GM19397 (cell line): ENCODE data around the gene L3MBTL4.

Experiments used
- ATAC-seq: cut with Tn5 transposase; IDR thresholded peaks from one replicate; pipeline ENCODE4 v1.9.1; 2021; ENCODE audit warnings: mild to moderate bottlenecking, moderate library complexity; ENCODE audit not compliant: unreplicated experiment

Gene L3MBTL4

GRCh38 chr18:6257950-6258349 lies 156.8 kb downstream of the L3MBTL4 start:
- ATAC-seq, result no peak

GRCh38 chr18:6256521-6256920 lies 158.2 kb downstream of the L3MBTL4 start:
- no peak for ATAC-seq

DNA sequence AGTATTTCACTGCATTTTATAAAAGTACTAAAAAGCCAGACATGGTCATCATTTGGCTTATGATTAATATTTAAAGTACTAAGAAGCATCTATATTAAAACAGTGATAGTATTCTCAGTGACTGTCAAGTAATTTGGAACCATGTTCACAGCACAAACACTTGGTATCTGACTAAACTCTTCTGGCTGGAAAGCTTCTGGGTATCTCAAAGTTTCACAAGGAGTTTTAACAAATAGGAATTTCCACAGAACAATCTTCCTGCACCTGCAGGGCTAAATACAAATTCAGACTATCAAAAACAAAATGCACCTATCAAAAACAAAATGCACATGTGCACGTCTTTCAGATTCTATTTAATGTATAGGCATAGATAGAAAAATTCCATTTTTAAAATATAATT lies 158.8 kb downstream of the L3MBTL4 start:
- no peak for ATAC-seq

DNA sequence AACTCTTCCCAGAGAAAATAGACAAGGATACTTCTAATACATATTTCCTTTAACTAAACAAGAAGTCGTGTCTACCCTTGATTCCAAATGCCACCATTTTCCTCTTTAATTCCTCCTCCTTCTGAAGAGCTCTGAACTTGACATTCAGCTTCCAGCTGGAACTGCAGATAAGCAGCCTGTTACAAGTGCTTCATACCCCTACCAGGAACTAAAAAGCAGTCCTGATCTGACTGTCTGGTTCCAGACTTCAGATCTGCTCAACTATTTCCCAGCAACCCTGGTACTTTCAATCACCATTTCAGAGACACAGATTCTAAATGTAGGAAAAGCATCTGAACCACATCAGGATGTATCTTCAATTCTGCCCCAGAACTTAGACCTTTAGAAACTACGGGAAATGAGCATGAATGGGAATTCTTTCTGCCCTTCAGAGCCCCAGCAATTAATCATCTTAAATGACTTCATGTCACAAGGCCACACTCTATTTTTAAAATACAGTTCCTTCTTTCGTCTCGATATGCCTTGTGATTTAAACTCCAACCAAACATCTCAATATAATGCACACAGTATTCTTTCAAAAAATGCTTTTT lies 159.5 kb downstream of the L3MBTL4 start:
- ATAC-seq, result no peak

DNA sequence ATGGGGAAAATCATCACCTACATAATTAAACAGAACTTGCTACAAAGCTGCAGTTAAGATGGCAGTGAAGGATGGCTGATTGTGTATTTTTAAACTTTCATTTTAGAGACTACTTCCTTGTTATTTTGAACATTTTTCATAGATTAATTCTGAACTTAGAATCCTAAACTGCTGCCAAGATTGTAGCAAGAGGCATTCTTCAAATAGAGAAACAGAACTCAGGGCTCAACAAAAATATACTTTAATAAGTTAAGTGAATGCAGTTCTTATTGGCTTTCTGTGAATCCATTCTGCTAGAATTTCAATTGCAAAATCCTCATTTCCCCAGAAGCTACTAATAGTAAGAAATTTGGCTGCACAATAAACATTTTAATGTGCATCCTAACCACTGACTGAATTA lies 160.3 kb downstream of the L3MBTL4 start:
- ATAC-seq, result no peak

GRCh38 chr18:6251084-6251483 lies 163.6 kb downstream of the L3MBTL4 start:
- ATAC-seq, result no peak

GRCh38 chr18:6249788-6250187 lies 164.9 kb downstream of the L3MBTL4 start:
- no peak for ATAC-seq

DNA sequence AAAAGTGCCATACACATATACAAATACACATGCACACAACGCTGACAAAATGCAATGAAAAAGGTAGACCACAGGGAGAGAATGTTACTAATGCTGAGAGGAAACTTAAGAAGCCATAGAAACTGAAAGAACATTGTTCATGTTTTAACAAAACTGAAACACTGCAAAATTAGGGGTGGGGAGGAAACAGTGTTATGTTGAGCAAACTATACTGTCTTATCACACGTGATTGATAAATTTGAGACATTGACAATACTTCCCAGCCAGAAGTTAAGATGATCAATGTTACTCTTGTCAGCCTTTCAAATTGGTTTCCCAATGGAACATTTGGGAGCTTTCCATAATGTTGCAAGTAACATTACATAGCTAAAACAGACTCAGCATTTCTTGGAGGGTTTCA lies 165.5 kb downstream of the L3MBTL4 start:
- peak; percentile 90 for ATAC-seq

GRCh38 chr18:6248017-6248416 lies 166.7 kb downstream of the L3MBTL4 start:
- no peak for ATAC-seq

GRCh38 chr18:6242004-6242403 lies 172.7 kb downstream of the L3MBTL4 start:
- no peak for ATAC-seq

GRCh38 chr18:6239716-6240115 lies 175.0 kb downstream of the L3MBTL4 start:
- ATAC-seq, result no peak

DNA sequence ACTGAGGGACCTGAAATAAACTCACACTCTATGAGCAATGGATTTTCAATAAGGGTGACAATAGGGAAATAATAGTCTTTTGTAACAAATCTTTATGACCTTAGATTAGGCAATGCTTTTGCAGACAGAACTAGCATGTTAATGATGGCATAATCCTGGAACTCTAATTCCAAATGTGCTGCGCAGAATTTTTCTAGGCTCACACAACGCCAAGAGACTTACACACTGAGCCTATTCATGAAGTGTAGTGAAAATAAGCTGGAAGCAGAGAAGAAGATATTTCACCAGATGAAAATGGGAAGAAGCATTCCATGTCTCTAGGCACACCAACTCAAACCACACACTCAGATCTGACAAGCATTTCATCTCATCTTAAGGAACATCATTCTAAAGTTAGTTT lies 178.5 kb downstream of the L3MBTL4 start:
- no peak for ATAC-seq

DNA sequence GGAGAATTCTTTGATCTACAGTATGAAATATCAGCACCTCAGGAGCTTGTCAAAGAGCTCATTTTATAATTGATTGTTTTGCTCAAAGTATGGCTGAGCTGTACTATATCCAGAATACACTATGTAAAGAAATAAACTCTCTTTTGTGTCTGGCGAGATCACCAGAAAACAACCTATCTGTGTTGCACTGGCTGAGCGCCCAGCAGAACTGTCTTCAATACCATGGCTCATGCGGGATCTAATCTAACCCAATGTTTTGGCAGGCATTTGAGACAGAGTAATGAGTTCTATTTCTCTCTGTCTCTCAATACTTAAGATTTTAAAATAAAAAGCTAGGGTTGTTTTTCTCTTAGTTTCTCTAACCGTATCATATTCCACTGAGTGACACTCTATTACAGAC lies 192.4 kb downstream of the L3MBTL4 start:
- ATAC-seq, result no peak

DNA sequence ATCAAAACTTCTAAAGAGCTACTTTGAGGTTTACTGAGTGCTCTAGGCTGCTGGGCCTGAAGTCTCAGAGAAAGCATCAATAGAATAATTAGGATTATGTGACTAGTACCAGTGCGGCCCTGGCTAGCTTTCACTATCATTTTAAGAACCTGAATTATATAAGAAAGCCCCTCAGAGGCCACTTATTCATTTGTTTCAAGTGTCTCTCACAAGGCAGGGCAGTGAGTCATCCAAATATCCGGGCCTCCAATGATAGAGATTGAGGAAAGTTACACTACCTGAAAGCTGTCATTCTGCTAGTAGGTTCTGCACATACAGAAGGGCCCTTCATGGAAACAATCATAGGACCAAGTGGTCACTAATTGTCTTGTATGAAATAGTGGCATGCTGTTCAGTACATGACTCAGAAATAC lies 193.1 kb downstream of the L3MBTL4 start:
- no peak for ATAC-seq

- no peak for ATAC-seq
Measured at GRCh38 chr18:6220129-6220528, 194.6 kb downstream of the L3MBTL4 start.

- no peak for ATAC-seq
Measured at GRCh38 chr18:6219116-6219717, 195.5 kb downstream of the L3MBTL4 start.

- no peak for ATAC-seq
Measured at GRCh38 chr18:6215888-6216287, 198.8 kb downstream of the L3MBTL4 start.

DNA sequence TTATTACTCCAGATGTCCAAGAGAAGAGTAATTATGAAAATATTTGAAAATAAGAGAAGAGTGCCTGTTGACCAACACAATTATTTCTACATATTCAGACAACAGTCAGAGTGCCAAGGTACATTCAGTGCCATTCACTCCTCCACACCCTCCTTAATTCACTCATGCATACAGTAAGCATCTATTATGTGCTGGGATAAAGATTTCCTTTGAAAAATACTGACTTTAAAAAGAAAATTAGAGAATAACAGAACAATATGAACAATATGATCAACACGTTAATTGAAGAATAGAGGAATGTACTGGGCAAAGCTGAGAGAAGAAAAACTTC lies 203.6 kb downstream of the L3MBTL4 start:
- ATAC-seq, result no peak

DNA sequence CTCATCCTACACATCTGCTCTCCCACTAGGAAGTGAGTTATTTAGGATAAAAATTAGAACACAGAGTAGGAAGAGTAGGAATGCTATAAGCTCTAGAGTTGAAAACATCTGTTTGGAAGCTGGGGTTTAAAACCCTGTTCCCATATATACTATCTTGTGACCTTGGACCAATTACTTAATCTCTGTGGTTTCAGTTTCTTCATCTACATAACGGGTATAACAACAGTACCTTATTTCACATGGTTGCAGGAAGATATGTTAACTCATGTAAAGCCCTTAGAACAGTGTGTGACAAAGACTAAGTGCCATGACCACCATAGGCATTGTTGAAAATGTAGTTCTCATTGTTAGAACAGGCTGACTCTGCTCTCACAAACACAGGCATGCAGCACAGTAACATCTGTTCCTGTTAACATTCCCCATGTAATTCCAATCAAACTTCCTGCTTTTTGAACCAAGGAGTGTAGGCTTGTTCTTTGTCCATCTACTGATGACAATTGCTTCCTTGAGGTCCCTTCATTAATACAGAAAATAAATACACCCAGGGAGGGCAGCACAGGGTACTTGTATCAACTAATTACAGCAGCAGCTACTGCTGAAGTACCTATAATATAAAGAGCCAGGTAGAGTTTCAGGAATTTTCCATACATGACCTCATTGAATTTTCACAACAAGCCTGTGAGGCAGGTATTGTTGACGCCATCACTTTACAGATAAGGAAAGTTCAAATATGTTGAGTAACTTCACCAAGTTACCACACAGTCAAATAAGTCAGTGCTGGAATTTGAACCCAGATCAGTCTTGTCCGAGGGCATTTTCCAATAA lies 204.2 kb downstream of the L3MBTL4 start:
- no peak for ATAC-seq

DNA sequence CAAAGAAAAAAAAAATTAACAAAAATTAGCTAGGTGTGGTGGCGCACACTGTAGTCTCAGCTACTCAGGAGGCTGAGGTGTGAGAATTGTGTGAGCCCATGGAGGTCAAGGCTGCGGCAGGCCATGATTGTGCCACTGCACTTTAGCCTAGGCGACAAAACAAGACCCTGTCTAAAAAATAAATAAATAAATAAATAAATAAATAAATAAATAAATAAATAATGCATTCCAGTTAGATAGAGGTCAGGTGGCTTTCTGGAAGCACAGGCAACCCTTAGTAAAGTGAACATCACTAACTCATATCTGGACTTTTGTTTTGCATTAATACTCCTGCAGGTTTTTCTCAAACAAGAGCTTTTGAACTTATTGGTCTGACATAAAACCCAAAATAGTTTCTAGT lies 206.8 kb downstream of the L3MBTL4 start:
- ATAC-seq, result no peak

DNA sequence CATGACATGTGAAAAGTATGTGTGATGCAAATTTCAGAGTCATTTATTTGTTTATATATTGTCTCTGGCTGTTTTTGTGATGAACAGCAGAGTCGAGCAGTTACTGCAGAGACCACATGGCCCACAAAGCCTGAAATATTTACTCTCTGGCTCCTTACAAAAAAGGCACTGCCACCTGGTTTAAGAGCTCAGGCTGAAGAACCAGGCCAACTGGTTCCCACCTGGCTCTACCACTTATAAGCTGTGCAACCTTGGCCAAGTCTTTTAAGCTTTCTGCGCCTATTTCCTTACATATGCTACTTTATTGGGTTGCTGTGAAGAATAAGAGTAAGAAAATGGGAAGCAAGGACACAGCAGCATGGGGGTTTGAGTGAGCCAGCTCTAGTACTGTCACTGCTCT lies 207.6 kb downstream of the L3MBTL4 start:
- no peak for ATAC-seq

- ATAC-seq, result no peak
Measured at GRCh38 chr18:6205706-6206105, 209.0 kb downstream of the L3MBTL4 start.
